Mesendoderm (in vitro differentiated cells): ENCODE results near the gene RALA.

Experiments used
- DNase-seq: peaks from one replicate; pipeline ENCODE4 v3.0.0; 2013
- H2AK5ac ChIP-seq: 2 replicates; pipeline ENCODE4 v1.6.1; 2013; ENCODE audit warnings: low read length, inconsistent platforms
- H2BK120ac ChIP-seq: 2 replicates; pipeline ENCODE4 v1.6.1; 2013; ENCODE audit warnings: low read depth, mild to moderate bottlenecking, low read length, moderate library complexity, mixed read lengths
- H2BK15ac ChIP-seq: replicated peaks from 2 replicates; pipeline ENCODE4 v1.6.1; 2013; ENCODE audit warnings: low read depth, mild to moderate bottlenecking, moderate library complexity
- H2BK5ac ChIP-seq: 2 replicates; pipeline ENCODE4 v1.6.1; 2013; ENCODE audit warnings: low read length, inconsistent platforms
- H3K18ac ChIP-seq: 2 replicates; pipeline ENCODE4 v1.6.1; 2013; ENCODE audit warnings: mild to moderate bottlenecking, low read length, mixed read lengths
- H3K23ac ChIP-seq: one replicate; pipeline ENCODE4 v1.6.1; 2013; ENCODE audit warnings: low read length
- H3K27ac ChIP-seq: 2 replicates; pipeline ENCODE4 v1.5.1; 2013; ENCODE audit warnings: low read depth, mild to moderate bottlenecking, inconsistent platforms, low read length, moderate library complexity
- H3K27me3 ChIP-seq: 2 replicates; pipeline ENCODE4 v1.6.1; 2013; ENCODE audit warnings: low read length, control low read depth, mild to moderate bottlenecking, inconsistent platforms; ENCODE audit not compliant: insufficient read depth, poor library complexity
- H3K36me3 ChIP-seq: 2 replicates; pipeline ENCODE4 v1.6.1; 2013; ENCODE audit warnings: low read length, inconsistent platforms; ENCODE audit not compliant: control insufficient read depth, insufficient read depth
- H3K4ac ChIP-seq: one replicate; pipeline ENCODE4 v1.6.1; 2013; ENCODE audit warnings: low read depth, mild to moderate bottlenecking, low read length, moderate library complexity
- H3K4me1 ChIP-seq: 2 replicates; pipeline ENCODE4 v1.6.1; 2013; ENCODE audit warnings: low read depth, low read length, inconsistent platforms; ENCODE audit not compliant: control insufficient read depth
- H3K4me2 ChIP-seq: 2 replicates; pipeline ENCODE4 v1.6.1; 2013; ENCODE audit warnings: low read length
- H3K4me3 ChIP-seq: 2 replicates; pipeline ENCODE4 v1.5.1; 2013; ENCODE audit warnings: mild to moderate bottlenecking, low read length
- H3K56ac ChIP-seq: one replicate; pipeline ENCODE4 v1.6.1; 2013; ENCODE audit warnings: low read length
- H3K79me1 ChIP-seq: 2 replicates; pipeline ENCODE4 v1.6.1; 2013; ENCODE audit warnings: low read length, inconsistent platforms
- H3K79me2 ChIP-seq: 2 replicates; pipeline ENCODE4 v1.6.1; 2013; ENCODE audit warnings: mild to moderate bottlenecking, low read length; ENCODE audit not compliant: control insufficient read depth, insufficient read depth
- H3K9ac ChIP-seq: 2 replicates; pipeline ENCODE4 v1.6.1; 2013; ENCODE audit warnings: low read length, inconsistent platforms
- H4K5ac ChIP-seq: one replicate; pipeline ENCODE4 v1.6.1; 2013; ENCODE audit warnings: low read length
- H4K8ac ChIP-seq: one replicate; pipeline ENCODE4 v1.6.1; 2013; ENCODE audit warnings: low read depth, mild to moderate bottlenecking, control low read depth, low read length, moderate library complexity
- WGBS: extraction: QIAGEN DNeasy Blood & Tissue Kit; methylation state at CpG from one replicate; pipeline ENCODE4 v1.1.7; 2013; ENCODE audit warnings: low lambda C conversion rate, missing lambda C conversion rate; ENCODE audit not compliant: insufficient coverage; ENCODE audit errors: extremely low coverage; 5-methylcytosine and 5-hydroxymethylcytosine counted together

RALA gene

DNA sequence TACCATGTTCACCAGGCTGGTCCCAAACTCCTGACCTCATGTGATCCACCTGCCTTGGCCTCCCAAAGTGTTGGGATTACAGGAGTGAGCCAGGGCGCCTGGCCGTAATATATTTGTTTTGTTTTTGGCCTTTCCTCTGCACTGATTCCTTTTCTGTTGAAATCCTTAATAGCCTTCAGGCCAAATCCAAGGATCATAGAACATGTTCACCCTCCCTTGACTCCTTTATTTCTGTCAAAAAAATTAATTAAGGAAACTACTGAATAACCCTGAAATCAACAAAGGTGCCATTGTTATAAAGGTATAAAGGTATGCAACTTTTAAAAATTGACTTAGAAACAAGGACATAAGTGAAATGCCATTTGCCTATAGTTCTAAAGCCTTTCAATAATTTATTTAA lies 15.5 kb upstream of the RALA start:
- no peak overlapping the region for H3K23ac ChIP-seq
- H3K27me3 ChIP-seq, result no peaks in the 10 kb centered on the region
- no peak overlapping the region for H3K27ac ChIP-seq
- H3K18ac ChIP-seq, result no peak overlapping the region
- no CpG with 5 or more reads among the region's 2 CpGs for WGBS
- no peak overlapping the region for H3K9ac ChIP-seq
- H2BK120ac ChIP-seq, result no peak overlapping the region
- no peak overlapping the region for H3K4ac ChIP-seq
- no peaks in the 10 kb centered on the region for H3K79me1 ChIP-seq
- H3K36me3 ChIP-seq, result no peaks in the 10 kb centered on the region
- H2AK5ac ChIP-seq, result no peak overlapping the region
- H4K5ac ChIP-seq, result no peak overlapping the region
- no peak overlapping the region for H3K56ac ChIP-seq
- H4K8ac ChIP-seq, result no peak overlapping the region
- no peak overlapping the region for H3K4me2 ChIP-seq
- DNase-seq, result no peak
- no peaks in the 10 kb centered on the region for H3K79me2 ChIP-seq
- H3K4me1 ChIP-seq, result peaks cover 1% of the 10 kb centered on the region
- no peak overlapping the region for H2BK5ac ChIP-seq
- no peak overlapping the region for H3K4me3 ChIP-seq
- H2BK15ac ChIP-seq, result no peak overlapping the region

DNA sequence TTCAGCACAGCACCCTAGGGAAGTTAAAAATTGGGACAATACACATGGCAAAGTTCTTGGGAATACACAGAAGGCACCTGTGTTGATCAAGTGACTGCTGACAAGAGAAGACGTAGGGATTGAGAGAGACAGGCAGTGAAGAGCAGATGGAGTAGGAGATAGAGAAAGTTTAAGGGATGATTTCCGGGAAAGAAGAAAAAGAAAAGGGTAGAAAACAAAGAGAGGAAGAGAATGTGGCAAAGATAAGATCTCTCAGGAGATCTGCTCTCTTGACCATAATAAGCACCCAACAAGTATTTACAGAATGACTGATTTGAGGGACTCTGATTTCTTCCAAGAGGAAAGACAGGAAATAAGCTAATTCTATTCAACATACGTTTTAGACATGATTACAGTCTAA lies 15.1 kb upstream of the RALA start:
- H3K4me3 ChIP-seq, result no peak overlapping the region
- no peak overlapping the region for H2AK5ac ChIP-seq
- H3K79me1 ChIP-seq, result no peaks in the 10 kb centered on the region
- H3K4me2 ChIP-seq, result no peak overlapping the region
- H3K9ac ChIP-seq, result no peak overlapping the region
- H3K79me2 ChIP-seq, result no peaks in the 10 kb centered on the region
- H3K27ac ChIP-seq, result no peak overlapping the region
- no peak overlapping the region for H3K4ac ChIP-seq
- H3K4me1 ChIP-seq, result peaks cover 1% of the 10 kb centered on the region
- no peak overlapping the region for H4K8ac ChIP-seq
- H3K56ac ChIP-seq, result no peak overlapping the region
- DNase-seq, result peak; percentile 63
- no peak overlapping the region for H2BK15ac ChIP-seq
- H3K18ac ChIP-seq, result no peak overlapping the region
- H3K27me3 ChIP-seq, result no peaks in the 10 kb centered on the region
- no peak overlapping the region for H2BK120ac ChIP-seq
- no peak overlapping the region for H2BK5ac ChIP-seq
- no peak overlapping the region for H3K23ac ChIP-seq
- 100% methylated on average over 1 of the region's 3 CpGs for WGBS
- no peaks in the 10 kb centered on the region for H3K36me3 ChIP-seq
- no peak overlapping the region for H4K5ac ChIP-seq

DNA sequence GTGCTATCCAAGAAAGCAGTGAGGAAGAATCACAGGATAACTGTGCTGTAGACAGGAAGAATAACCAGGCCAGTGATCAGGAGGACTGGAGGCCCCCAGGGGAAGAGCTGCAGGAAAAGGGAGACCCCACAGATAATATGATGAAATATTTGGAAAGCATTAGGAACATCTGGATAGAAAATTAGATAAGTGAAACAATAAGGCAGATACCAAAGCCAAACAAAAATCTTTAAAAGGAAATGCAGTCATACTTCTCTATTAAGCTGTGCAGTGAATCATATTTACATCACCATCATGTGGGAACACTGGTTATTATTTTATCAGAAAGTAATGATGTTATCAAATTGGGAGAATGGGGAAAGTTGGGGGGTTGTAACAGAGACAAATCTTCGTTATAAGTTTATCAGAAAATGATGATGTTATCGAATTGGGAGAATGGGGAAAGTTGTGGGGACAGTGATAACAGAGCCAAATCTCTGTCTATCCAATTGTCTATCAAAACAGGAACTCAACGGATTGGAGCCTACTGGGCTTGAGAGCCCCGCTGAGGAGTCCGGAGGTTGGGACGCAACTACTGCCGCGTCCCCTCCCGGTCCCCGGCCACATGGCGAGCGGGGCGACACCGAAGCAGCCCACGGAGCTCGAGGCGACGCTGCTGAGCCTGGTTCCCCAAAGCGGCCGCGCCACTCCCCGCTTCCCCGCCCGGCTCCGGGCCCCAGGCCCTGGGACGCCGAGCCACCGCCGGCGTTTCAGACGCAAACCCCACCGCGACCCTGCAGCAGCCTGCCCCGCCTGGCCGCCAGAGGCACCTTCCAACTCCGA lies 14.0 kb upstream of the RALA start:
- Histone ChIP-seq H3K27ac (no peak overlapping the region), H3K56ac (peak overlapping the region; percentile 84), H4K5ac (no peak overlapping the region), H3K4me1 (peaks cover 1% of the 10 kb centered on the region), H4K8ac (peak overlapping the region; percentile 94), H3K36me3 (no peaks in the 10 kb centered on the region), H3K4ac (no peak overlapping the region), H3K79me2 (no peaks in the 10 kb centered on the region), H3K27me3 (no peaks in the 10 kb centered on the region), H2BK15ac (no peak overlapping the region), H2BK120ac (peak overlapping the region; percentile 83), H3K23ac (no peak overlapping the region), H3K18ac (peak overlapping the region; percentile 77), H2AK5ac (no peak overlapping the region), H2BK5ac (no peak overlapping the region), H3K4me2 (peak overlapping the region; percentile 24), H3K79me1 (no peaks in the 10 kb centered on the region), H3K4me3 (no peak overlapping the region), H3K9ac (peak overlapping the region; percentile 46)
- 100% methylated on average over 1 of the region's 36 CpGs for WGBS
- peak; percentile 44 for DNase-seq

DNA sequence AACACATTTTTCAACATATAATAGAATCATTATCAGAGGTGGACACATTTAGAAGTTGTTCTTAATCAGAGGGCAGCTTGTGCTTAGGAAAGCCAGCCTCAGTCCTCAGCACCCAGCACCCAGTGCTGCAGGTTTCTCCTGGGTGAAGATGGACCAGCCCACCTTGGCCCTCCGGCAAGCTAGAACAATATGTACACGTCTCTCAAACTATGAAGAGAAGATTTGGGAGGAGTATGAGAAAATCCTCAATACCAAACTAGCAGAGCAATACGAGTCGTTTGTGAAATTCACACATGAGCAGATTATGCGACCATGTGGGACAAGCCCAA lies 13.5 kb upstream of the RALA start:
- no peak overlapping the region for H3K27ac ChIP-seq
- H3K4me3 ChIP-seq, result no peak overlapping the region
- no CpG with 5 or more reads among the region's 5 CpGs for WGBS
- peak overlapping the region; percentile 84 for H3K56ac ChIP-seq
- no peaks in the 10 kb centered on the region for H3K27me3 ChIP-seq
- H3K4ac ChIP-seq, result no peak overlapping the region
- H4K8ac ChIP-seq, result no peak overlapping the region
- no peak overlapping the region for H2BK5ac ChIP-seq
- no peak for DNase-seq
- no peak overlapping the region for H3K23ac ChIP-seq
- H3K4me2 ChIP-seq, result peak overlapping the region; percentile 24
- H3K18ac ChIP-seq, result peak overlapping the region; percentile 77
- no peaks in the 10 kb centered on the region for H3K79me1 ChIP-seq
- peak overlapping the region; percentile 46 for H3K9ac ChIP-seq
- H3K4me1 ChIP-seq, result peaks cover 1% of the 10 kb centered on the region
- no peak overlapping the region for H2BK120ac ChIP-seq
- no peak overlapping the region for H2BK15ac ChIP-seq
- H2AK5ac ChIP-seq, result no peak overlapping the region
- H3K79me2 ChIP-seq, result no peaks in the 10 kb centered on the region
- no peak overlapping the region for H4K5ac ChIP-seq
- H3K36me3 ChIP-seq, result no peaks in the 10 kb centered on the region

DNA sequence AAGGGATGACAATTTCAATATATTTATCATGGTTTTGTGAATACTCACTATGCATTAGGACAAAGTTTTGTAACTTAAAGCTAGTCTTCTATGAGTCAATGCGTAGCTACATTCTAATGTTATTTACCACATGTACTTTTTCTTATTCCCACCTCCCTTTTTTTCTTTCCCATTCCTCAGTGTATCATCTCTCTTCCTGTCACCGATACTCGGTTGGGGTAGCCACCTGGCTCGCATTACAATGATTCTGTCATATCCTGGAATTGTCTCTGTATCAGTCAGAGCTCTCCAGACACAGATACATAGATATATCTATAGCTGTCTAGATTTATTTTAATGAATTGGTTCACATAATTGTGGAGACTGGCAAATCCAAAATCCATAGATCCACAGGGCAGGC lies 9.8 kb upstream of the RALA start:
- no peaks in the 10 kb centered on the region for H3K36me3 ChIP-seq
- H3K27me3 ChIP-seq, result no peaks in the 10 kb centered on the region
- no peak overlapping the region for H3K23ac ChIP-seq
- H3K4ac ChIP-seq, result no peak overlapping the region
- DNase-seq, result no peak
- peaks cover 1% of the 10 kb centered on the region for H3K4me1 ChIP-seq
- no peaks in the 10 kb centered on the region for H3K79me2 ChIP-seq
- no peak overlapping the region for H3K27ac ChIP-seq
- H2BK15ac ChIP-seq, result no peak overlapping the region
- no peak overlapping the region for H3K18ac ChIP-seq
- WGBS, result no CpG with 5 or more reads among the region's 4 CpGs
- no peak overlapping the region for H4K8ac ChIP-seq
- no peak overlapping the region for H3K4me2 ChIP-seq
- no peak overlapping the region for H2BK5ac ChIP-seq
- no peak overlapping the region for H4K5ac ChIP-seq
- no peak overlapping the region for H2BK120ac ChIP-seq
- H3K4me3 ChIP-seq, result no peak overlapping the region
- no peak overlapping the region for H3K9ac ChIP-seq
- no peaks in the 10 kb centered on the region for H3K79me1 ChIP-seq
- H3K56ac ChIP-seq, result no peak overlapping the region
- H2AK5ac ChIP-seq, result no peak overlapping the region

DNA sequence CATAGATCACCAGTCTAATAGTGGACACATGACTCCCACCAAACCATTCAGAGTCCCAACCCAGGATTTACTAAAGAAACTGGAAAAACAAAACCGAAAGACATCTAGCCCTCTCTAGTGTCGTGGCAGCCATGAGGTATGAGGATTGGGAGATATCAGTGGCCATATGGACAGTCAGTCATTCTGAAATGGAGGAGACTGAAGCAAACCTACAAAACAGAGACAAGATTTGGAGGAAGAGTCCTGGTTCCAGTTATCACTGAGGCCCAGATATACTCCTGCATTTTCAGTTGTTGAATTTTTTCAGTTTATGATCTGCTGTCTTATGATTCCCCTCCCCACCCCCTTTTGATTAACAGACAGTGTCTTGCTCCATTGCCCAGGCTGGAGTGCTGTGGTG lies 9.1 kb upstream of the RALA start:
- Histone ChIP-seq H4K5ac (no peak overlapping the region), H3K18ac (no peak overlapping the region), H2BK15ac (no peak overlapping the region), H2BK5ac (no peak overlapping the region), H2BK120ac (no peak overlapping the region), H3K27ac (no peak overlapping the region), H3K79me1 (no peaks in the 10 kb centered on the region), H3K4me3 (no peak overlapping the region), H2AK5ac (no peak overlapping the region), H3K79me2 (no peaks in the 10 kb centered on the region), H3K23ac (no peak overlapping the region), H3K4me2 (no peak overlapping the region), H3K27me3 (no peaks in the 10 kb centered on the region), H3K9ac (no peak overlapping the region), H3K56ac (no peak overlapping the region), H3K36me3 (no peaks in the 10 kb centered on the region), H3K4ac (no peak overlapping the region), H4K8ac (no peak overlapping the region), H3K4me1 (peaks cover 1% of the 10 kb centered on the region)
- no CpG with 5 or more reads among the region's 2 CpGs for WGBS
- DNase-seq, result no peak
